GM12878 (cell line): Measurements from ENCODE around the gene TAB2. TPM values are rescaled to one million over a fixed set of nuclear protein-coding genes. Genes with fewer than 3 reads are reported as not detected.

ENCODE experiments used
- ATAC-seq: fragments of 200-7000 bp; cut with Tn5 transposase; 3 replicates; pipeline ENCODE4 v1.9.1; 2020; ENCODE audit warnings: mild to moderate bottlenecking, moderate library complexity
- BruUV-seq: library from RNA; stranded (reverse); fragments of 400-500 nt; replicated peaks from 2 replicates; lab custom pipeline; 2021; lab: Mats Ljungman, UMichigan
- CTCF ChIA-PET: fragments of 300-600 bp; sonication (Branson Sonifier 250); formaldehyde crosslinking; extraction: SDS; loops from one replicate; lab custom pipeline; 2021; ENCODE audit warnings: inconsistent platforms; lab: Yijun Ruan, JAX
- POLR2A ChIA-PET: fragments of 350-600 bp; formaldehyde crosslinking; extraction: SDS; loops from one replicate; lab custom pipeline; 2021; ENCODE audit warnings: inconsistent platforms; lab: Charles Lee
- RAD21 ChIA-PET: fragments of 300-600 bp; sonication (Branson Sonifier 250); formaldehyde crosslinking; loops from one replicate; lab custom pipeline; 2023; ENCODE audit warnings: antibody characterized with exemption; ENCODE audit not compliant: unreplicated experiment; lab: Charles Lee
- SMC1A ChIA-PET: fragments of 300-600 bp; sonication (Branson Sonifier 250); formaldehyde crosslinking; loops from one replicate; lab custom pipeline; 2023; ENCODE audit not compliant: unreplicated experiment, uncharacterized antibody; lab: Charles Lee
- DNase-seq: peaks from one replicate; pipeline ENCODE4 v3.0.0-alpha.2; 2011; ENCODE audit warnings: low read depth, low spot score
- FAIRE-seq: peaks from 3 replicates; lab custom pipeline; 2011; peaks lifted over from hg19 to GRCh38; lab: Jason Lieb, UNC
- H2AFZ ChIP-seq: 2 replicates; pipeline ENCODE4 v1.6.0; 2011; ENCODE audit warnings: low read depth, low read length, control low read depth; ENCODE audit not compliant: control insufficient read depth
- H3K27ac ChIP-seq: 2 replicates; pipeline ENCODE4 v1.5.1; 2011; ENCODE audit warnings: control low read depth; ENCODE audit not compliant: control insufficient read depth, insufficient read depth
- H3K27me3 ChIP-seq, 2 experiments: replicated peaks in 1 of 2; 2 replicates each; pipeline versions ENCODE4 v1.6.0 to v1.6.1; 2011; ENCODE audit warnings: low read length in 1 of 2; ENCODE audit not compliant: control insufficient read depth in 2 of 2, insufficient read depth in 2 of 2
- H3K36me3 ChIP-seq, 2 experiments: 2 replicates each; pipeline ENCODE4 v1.5.1; 2011; ENCODE audit warnings: low read length in 1 of 2; ENCODE audit not compliant: control insufficient read depth in 2 of 2, insufficient read depth in 2 of 2
- H3K4me1 ChIP-seq: 2 replicates; pipeline ENCODE4 v1.6.1; 2011; ENCODE audit warnings: mild to moderate bottlenecking, low read length, moderate library complexity, mixed read lengths; ENCODE audit not compliant: control insufficient read depth, insufficient read depth
- H3K4me2 ChIP-seq: 2 replicates; pipeline ENCODE4 v1.6.0; 2011; ENCODE audit warnings: control low read depth; ENCODE audit not compliant: control insufficient read depth, insufficient read depth
- H3K4me3 ChIP-seq: fragments of 200-600 bp; sonication (generic); 2 replicates; pipeline ENCODE4 v1.5.1; 2016
- H3K79me2 ChIP-seq: 2 replicates; pipeline ENCODE4 v1.6.0; 2011; ENCODE audit warnings: low read length; ENCODE audit not compliant: control insufficient read depth, insufficient read depth
- H3K9ac ChIP-seq: 2 replicates; pipeline ENCODE4 v1.8.0; 2011; ENCODE audit warnings: low read length, control low read depth, mixed read lengths; ENCODE audit not compliant: control insufficient read depth, insufficient read depth
- H3K9me3 ChIP-seq: replicated peaks from 3 replicates; pipeline ENCODE4 v1.5.1; 2011; ENCODE audit warnings: mild to moderate bottlenecking, low read length; ENCODE audit not compliant: control insufficient read depth, insufficient read depth
- H4K20me1 ChIP-seq: 2 replicates; pipeline ENCODE4 v1.6.0; 2011; ENCODE audit not compliant: control insufficient read depth, insufficient read depth
- BMI1 ChIP-seq: fragments of 450-650 bp; IDR thresholded peaks from 2 replicates; pipeline ENCODE4 v1.6.1; 2016; ENCODE audit warnings: mild to moderate bottlenecking, moderate library complexity, borderline replicate concordance
- EED ChIP-seq: sonication (generic); IDR thresholded peaks from 2 replicates; pipeline ENCODE4 v1.6.1; 2016; ENCODE audit warnings: antibody characterized with exemption, low read depth
- NRF1 ChIP-seq: conservative IDR thresholded peaks from 2 replicates; pipeline ENCODE4 v1.6.1; 2011; ENCODE audit warnings: mild to moderate bottlenecking, low read depth, low read length, improper control_type of control experiment
- WGBS: methylation state at CpG from one replicate; pipeline ENCODE4 v1.1.6; 2016; ENCODE audit warnings: low lambda C conversion rate; ENCODE audit not compliant: insufficient replicate concordance, insufficient coverage; ENCODE audit errors: missing lambda C conversion rate; 5-methylcytosine and 5-hydroxymethylcytosine counted together
- in situ Hi-C: fragments of 300-500 bp; cut with MboI; formaldehyde crosslinking; loops from 9 replicates; pipeline ENCODE4 v1.14.3; 2018; ENCODE audit warnings: mixed read lengths
- intact Hi-C: fragments of 100-400 bp; cut with micrococcal nuclease; formaldehyde crosslinking; loops from one replicate; pipeline ENCODE4 v1.14.2; 2022; ENCODE audit not compliant: unreplicated experiment
- polyA plus RNA-seq, 11 experiments: library from polyadenylated mRNA; depleted of rRNA in 4 of 11; unstranded in 6 of 11; stranded (reverse) in 5 of 11; fragments of >200 nt; fragmentation: Nextera tagmentation in 4 of 11; fragmentation: Illumina TruSeq in 1 of 11; extraction: Ambion mirVana in 4 of 11; extraction: Trizol in 1 of 11; gene quantifications; 1 replicate in 1 of 11; 2 replicates in 10 of 11; pipeline versions ENCODE4 v1.2.1 to v1.2.3, GENCODE V29; 2011 to 2016; ENCODE audit warnings: inconsistent platforms in 2 of 11, missing spikeins in 2 of 11, low read depth in 1 of 11
- total RNA-seq, 4 experiments: library from RNA; depleted of rRNA in 3 of 4; stranded (reverse); fragments of >200 nt in 3 of 4; fragmentation: Illumina TruSeq in 1 of 4; extraction: Trizol in 1 of 4; gene quantifications; 2 replicates each; pipeline versions ENCODE4 v1.2.1 to v1.2.3, GENCODE V29; 2013 to 2021
- TF ChIP-seq, protein P1 (sequence below): fragments of 450-650 bp; formaldehyde crosslinking; IDR thresholded peaks from 2 replicates; pipeline ENCODE4 v1.4.0; 2022; ENCODE audit warnings: mild to moderate bottlenecking, moderate library complexity
- TF ChIP-seq, protein P2 (sequence below): IDR thresholded peaks from 2 replicates; pipeline ENCODE4 v1.6.1; 2012; ENCODE audit warnings: low read depth, low read length, improper control_type of control experiment

Gene TAB2
- total and polyA plus RNA-seq, 10 of the 15 experiments (the other 5 are each of a cell fraction or from before 2014, with no cell fraction given): 8.9 to 66.3 (median 23.0) TPM

- in situ Hi-C loops: no loop called here
- CTCF ChIA-PET: interaction anchor here (1.1 to 1.4 kb wide), 2 partner anchors 25 to 100 kb away, joined by 3 read pairs; no protein-coding TSS in a partner anchor
- no peaks in the 10 kb centered on the region for H3K27me3 ChIP-seq
- WGBS: 58% methylated on average over 1 of the region's 1 CpG
- no peaks in the 10 kb centered on the region for H3K9me3 ChIP-seq
- no peak overlapping the region for H3K9ac ChIP-seq
- FAIRE-seq (no peak), ATAC-seq (no peak), DNase-seq (no peak)
- H3K4me3 ChIP-seq: no peak overlapping the region
- no peaks in the 10 kb centered on the region for H3K79me2 ChIP-seq
- no TSS peak for BruUV-seq
- H2AFZ ChIP-seq: no peak overlapping the region
- no peaks in the 10 kb centered on the region for H4K20me1 ChIP-seq
- no peaks in the 10 kb centered on the region for H3K36me3 ChIP-seq
- H3K4me1 ChIP-seq: no peaks in the 10 kb centered on the region
- RAD21 ChIA-PET: no interaction called here
- TF ChIP-seq, protein P1, sequence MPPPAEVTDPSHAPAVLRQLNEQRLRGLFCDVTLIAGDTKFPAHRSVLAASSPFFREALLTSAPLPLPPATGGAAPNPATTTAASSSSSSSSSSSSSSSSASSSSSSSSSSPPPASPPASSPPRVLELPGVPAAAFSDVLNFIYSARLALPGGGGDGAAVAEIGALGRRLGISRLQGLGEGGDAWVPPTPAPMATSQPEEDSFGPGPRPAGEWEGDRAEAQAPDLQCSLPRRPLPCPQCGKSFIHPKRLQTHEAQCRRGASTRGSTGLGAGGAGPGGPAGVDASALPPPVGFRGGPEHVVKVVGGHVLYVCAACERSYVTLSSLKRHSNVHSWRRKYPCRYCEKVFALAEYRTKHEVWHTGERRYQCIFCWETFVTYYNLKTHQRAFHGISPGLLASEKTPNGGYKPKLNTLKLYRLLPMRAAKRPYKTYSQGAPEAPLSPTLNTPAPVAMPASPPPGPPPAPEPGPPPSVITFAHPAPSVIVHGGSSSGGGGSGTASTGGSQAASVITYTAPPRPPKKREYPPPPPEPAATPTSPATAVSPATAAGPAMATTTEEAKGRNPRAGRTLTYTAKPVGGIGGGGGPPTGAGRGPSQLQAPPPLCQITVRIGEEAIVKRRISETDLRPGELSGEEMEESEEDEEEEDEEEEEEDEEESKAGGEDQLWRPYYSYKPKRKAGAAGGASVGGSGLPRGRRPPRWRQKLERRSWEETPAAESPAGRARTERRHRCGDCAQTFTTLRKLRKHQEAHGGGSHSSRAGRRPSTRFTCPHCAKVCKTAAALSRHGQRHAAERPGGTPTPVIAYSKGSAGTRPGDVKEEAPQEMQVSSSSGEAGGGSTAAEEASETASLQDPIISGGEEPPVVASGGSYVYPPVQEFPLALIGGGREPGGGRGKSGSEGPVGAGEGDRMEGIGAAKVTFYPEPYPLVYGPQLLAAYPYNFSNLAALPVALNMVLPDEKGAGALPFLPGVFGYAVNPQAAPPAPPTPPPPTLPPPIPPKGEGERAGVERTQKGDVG (CRISPR knock-in tag): no peak
- no peak for TF ChIP-seq NRF1
- TF ChIP-seq, protein P2, sequence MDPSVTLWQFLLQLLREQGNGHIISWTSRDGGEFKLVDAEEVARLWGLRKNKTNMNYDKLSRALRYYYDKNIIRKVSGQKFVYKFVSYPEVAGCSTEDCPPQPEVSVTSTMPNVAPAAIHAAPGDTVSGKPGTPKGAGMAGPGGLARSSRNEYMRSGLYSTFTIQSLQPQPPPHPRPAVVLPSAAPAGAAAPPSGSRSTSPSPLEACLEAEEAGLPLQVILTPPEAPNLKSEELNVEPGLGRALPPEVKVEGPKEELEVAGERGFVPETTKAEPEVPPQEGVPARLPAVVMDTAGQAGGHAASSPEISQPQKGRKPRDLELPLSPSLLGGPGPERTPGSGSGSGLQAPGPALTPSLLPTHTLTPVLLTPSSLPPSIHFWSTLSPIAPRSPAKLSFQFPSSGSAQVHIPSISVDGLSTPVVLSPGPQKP: no peak
- no peak for TF ChIP-seq EED
- no peak for TF ChIP-seq BMI1
- POLR2A ChIA-PET: no interaction called here
- H3K27ac ChIP-seq: no peak overlapping the region
- no peak overlapping the region for H3K4me2 ChIP-seq
- SMC1A ChIA-PET: interaction anchor here (0.9 kb wide), 1 partner anchor 8 kb away, joined by 3 read pairs; no protein-coding TSS in a partner anchor
- intact Hi-C loops: no loop called here
Measured at GRCh38 chr6:149289966-149290365, 27.5 kb upstream of the TAB2 start.
